ENCODE data around the gene CCSER1.

GRCh38 chr4:90815569-90815968 is 688.4 kb downstream of the CCSER1 start:
- TF ChIP-seq CTCF (conservative IDR thresholded peaks at IDR 0.05) (no peak), EZH2 (IDR thresholded peaks at IDR 0.05; ENCODE audit: low read depth) (no peak)

Measured in PC-9 (cell line).